ENCODE measurements around the gene CR1.

DNA sequence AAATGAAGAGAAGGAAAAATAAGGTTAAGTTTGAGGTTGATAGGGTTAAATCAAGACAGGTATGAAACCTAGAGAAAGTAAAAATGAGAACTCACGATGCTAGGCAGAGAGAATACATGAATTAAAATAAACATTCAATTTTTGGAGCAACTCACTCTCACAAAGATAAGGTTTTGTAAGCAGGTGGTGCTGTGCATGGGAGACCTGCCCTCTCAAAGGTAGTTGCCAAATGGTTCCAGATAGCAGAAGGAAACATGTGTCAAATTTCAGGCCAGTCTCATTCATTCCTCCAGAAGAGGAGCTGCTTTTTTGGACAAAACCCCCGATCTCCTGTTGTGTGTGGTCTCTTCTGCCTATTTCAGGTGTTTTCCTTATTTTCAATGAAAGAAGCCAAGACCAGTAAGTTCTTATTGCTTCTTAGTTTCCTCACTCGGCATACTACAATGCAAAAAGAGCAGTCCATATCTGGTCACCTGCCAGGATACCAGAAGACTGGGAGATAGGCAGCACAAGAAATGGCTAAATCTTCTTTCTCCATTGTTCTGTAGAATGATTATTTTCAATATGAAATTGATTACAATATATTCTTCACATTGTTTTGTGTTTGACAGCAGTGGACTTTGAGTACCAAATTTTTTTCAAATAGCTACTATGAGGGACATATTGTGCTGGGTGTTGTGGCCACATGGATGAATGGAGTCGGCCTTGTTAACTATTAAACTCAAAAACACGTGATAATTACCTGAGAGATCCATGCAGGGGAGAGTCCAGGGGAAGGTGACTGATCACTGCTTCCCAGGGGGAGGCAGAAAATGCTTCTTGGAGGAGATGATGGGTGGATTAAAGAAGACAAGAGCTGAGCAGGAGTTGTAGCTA, 152.6 kb downstream of the CR1 start:
- TF ChIP-seq, protein P1, sequence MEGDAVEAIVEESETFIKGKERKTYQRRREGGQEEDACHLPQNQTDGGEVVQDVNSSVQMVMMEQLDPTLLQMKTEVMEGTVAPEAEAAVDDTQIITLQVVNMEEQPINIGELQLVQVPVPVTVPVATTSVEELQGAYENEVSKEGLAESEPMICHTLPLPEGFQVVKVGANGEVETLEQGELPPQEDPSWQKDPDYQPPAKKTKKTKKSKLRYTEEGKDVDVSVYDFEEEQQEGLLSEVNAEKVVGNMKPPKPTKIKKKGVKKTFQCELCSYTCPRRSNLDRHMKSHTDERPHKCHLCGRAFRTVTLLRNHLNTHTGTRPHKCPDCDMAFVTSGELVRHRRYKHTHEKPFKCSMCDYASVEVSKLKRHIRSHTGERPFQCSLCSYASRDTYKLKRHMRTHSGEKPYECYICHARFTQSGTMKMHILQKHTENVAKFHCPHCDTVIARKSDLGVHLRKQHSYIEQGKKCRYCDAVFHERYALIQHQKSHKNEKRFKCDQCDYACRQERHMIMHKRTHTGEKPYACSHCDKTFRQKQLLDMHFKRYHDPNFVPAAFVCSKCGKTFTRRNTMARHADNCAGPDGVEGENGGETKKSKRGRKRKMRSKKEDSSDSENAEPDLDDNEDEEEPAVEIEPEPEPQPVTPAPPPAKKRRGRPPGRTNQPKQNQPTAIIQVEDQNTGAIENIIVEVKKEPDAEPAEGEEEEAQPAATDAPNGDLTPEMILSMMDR (IDR thresholded peaks at IDR 0.05; ENCODE audit: insufficient read depth, low read depth, low read length): no peak
- TF ChIP-seq EZH2 (IDR thresholded peaks at IDR 0.05; ENCODE audit: insufficient read depth, low read length): no peak
